Mesothelial cell of epicardium (in vitro differentiated cells): ENCODE data around the gene DNM3. TPM values are rescaled to one million over a fixed set of nuclear protein-coding genes. Genes with fewer than 3 reads are reported as not detected.

Source experiments
- DNase-seq, 2 experiments: peaks; one replicate each; pipeline ENCODE4 v3.0.0; 2021; ENCODE audit warnings: low spot score in 2 of 2; ENCODE audit not compliant: unreplicated experiment in 2 of 2
- H3K27ac Mint-ChIP-seq: 2 replicates; pipeline ENCODE4 v1.8.0; 2021; ENCODE audit warnings: mixed read lengths
- H3K27me3 Mint-ChIP-seq: 2 replicates; pipeline ENCODE4 v1.8.0; 2021; ENCODE audit warnings: low read depth, mixed read lengths
- H3K36me3 Mint-ChIP-seq: 2 replicates; pipeline ENCODE4 v1.8.0; 2021; ENCODE audit warnings: mixed read lengths
- H3K4me1 Mint-ChIP-seq: 2 replicates; pipeline ENCODE4 v1.8.0; 2021; ENCODE audit warnings: mixed read lengths
- H3K4me3 Mint-ChIP-seq: 2 replicates; pipeline ENCODE4 v1.8.0; 2021; ENCODE audit warnings: mild to moderate bottlenecking, moderate library complexity, mixed read lengths
- H3K9me3 Mint-ChIP-seq: 2 replicates; pipeline ENCODE4 v1.8.0; 2021; ENCODE audit warnings: mixed read lengths
- CTCF ChIP-seq: fragments of 200-600 bp; sonication (generic); IDR thresholded peaks from one replicate; pipeline ENCODE4 v1.5.0; 2021; ENCODE audit warnings: antibody characterized with exemption; ENCODE audit not compliant: unreplicated experiment
- total RNA-seq: library from RNA; stranded (reverse); gene quantifications from 3 replicates; pipeline ENCODE4 v1.2.1, GENCODE V29; 2021

DNM3 gene
- total RNA-seq, 1 donor from 2014 or later: 5.0 TPM

GRCh38 chr1:172277989-172278388 lies 436.7 kb downstream of the DNM3 start:
- Mint-ChIP-seq H3K9me3 (peaks cover 14% of the 10 kb centered on the region), H3K36me3 (peaks cover 3% of the 10 kb centered on the region), H3K27me3 (no peaks in the 10 kb centered on the region), H3K27ac (peak overlapping the region; percentile 85), H3K4me1 (peaks cover 57% of the 10 kb centered on the region), H3K4me3 (no peak overlapping the region)
- TF ChIP-seq CTCF: no peak
- DNase-seq: no peak

- H3K9me3 Mint-ChIP-seq: peaks cover 14% of the 10 kb centered on the region
- TF ChIP-seq CTCF: no peak
- H3K36me3 Mint-ChIP-seq: peaks cover 3% of the 10 kb centered on the region
- H3K27me3 Mint-ChIP-seq: no peaks in the 10 kb centered on the region
- H3K4me1 Mint-ChIP-seq: peaks cover 54% of the 10 kb centered on the region
- no peak overlapping the region for H3K4me3 Mint-ChIP-seq
- peak overlapping the region; percentile 85 for H3K27ac Mint-ChIP-seq
- DNase-seq: no peak
These were observed 437.2 kb downstream of the DNM3 start for GRCh38 chr1:172278478-172278877.

- peaks cover 3% of the 10 kb centered on the region for H3K36me3 Mint-ChIP-seq
These were observed 438.8 kb downstream of the DNM3 start for GRCh38 chr1:172279939-172280636.

GRCh38 chr1:172283766-172284165 lies 442.5 kb downstream of the DNM3 start:
- H3K4me3 Mint-ChIP-seq: no peak overlapping the region
- peaks cover 3% of the 10 kb centered on the region for H3K36me3 Mint-ChIP-seq
- no peak overlapping the region for H3K27ac Mint-ChIP-seq
- no peak for TF ChIP-seq CTCF
- H3K4me1 Mint-ChIP-seq: peaks cover 16% of the 10 kb centered on the region
- DNase-seq: no peak
- no peaks in the 10 kb centered on the region for H3K27me3 Mint-ChIP-seq
- peaks cover 14% of the 10 kb centered on the region for H3K9me3 Mint-ChIP-seq

More at GRCh38 chr1:172279939-172280636, 438.8 kb downstream of the DNM3 start:
- no peak for DNase-seq
- H3K27ac Mint-ChIP-seq: peak overlapping the region; percentile 44
- peaks cover 14% of the 10 kb centered on the region for H3K9me3 Mint-ChIP-seq
- H3K4me1 Mint-ChIP-seq: peaks cover 44% of the 10 kb centered on the region
- no peak overlapping the region for H3K4me3 Mint-ChIP-seq
- TF ChIP-seq CTCF: no peak
- no peaks in the 10 kb centered on the region for H3K27me3 Mint-ChIP-seq

GRCh38 chr1:172286629-172287076 lies 445.4 kb downstream of the DNM3 start:
- Mint-ChIP-seq H3K4me3 (no peak overlapping the region), H3K27me3 (no peaks in the 10 kb centered on the region), H3K36me3 (peaks cover 3% of the 10 kb centered on the region), H3K9me3 (peaks cover 6% of the 10 kb centered on the region), H3K4me1 (peaks cover 3% of the 10 kb centered on the region), H3K27ac (no peak overlapping the region)
- no peak for TF ChIP-seq CTCF
- DNase-seq: no peak
